HG02938 (cell line): ENCODE results near the gene REEP6.
"Not testable (repeated sequence)": the region's sequence is repeated elsewhere in the genome, so short reads cannot be mapped to it uniquely, and the experiment has no call there.

Experiments
- ATAC-seq: cut with Tn5 transposase; IDR thresholded peaks from one replicate; pipeline ENCODE4 v1.9.1; 2021; ENCODE audit warnings: mild to moderate bottlenecking, moderate library complexity; ENCODE audit not compliant: unreplicated experiment

Gene REEP6

DNA sequence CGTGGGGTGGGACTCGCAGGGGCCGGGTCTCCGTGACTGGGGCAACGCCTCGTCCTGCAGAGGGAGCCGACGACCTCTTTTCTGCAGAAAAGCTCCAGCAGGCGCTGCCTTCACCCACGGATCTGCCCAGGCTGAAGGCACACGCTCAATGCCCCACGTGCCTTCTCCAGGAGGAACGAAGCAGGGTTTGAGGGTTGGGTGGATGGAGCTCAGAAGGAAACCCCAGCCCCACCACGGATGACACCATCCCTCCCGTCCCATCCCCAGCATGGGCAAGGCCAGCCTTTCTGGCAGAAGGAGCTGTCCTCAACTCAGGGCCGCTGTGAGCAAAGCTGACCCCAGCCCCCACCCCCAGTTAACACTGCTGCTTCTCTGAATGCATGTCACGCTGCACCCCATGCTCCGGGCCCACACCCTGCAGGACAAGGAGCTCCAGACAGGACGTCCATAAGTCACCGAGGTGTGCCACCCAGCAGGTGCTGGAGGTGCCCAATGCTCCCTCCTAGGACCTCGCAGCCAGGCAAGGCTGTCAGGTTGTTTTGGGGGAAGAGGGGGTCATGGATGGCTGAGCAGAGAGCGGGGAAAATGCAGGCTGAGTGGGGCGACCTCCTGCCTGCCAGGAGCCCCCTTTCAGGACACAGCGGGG lies 19.3 kb upstream of the REEP6 start:
- ATAC-seq, result no peak

DNA sequence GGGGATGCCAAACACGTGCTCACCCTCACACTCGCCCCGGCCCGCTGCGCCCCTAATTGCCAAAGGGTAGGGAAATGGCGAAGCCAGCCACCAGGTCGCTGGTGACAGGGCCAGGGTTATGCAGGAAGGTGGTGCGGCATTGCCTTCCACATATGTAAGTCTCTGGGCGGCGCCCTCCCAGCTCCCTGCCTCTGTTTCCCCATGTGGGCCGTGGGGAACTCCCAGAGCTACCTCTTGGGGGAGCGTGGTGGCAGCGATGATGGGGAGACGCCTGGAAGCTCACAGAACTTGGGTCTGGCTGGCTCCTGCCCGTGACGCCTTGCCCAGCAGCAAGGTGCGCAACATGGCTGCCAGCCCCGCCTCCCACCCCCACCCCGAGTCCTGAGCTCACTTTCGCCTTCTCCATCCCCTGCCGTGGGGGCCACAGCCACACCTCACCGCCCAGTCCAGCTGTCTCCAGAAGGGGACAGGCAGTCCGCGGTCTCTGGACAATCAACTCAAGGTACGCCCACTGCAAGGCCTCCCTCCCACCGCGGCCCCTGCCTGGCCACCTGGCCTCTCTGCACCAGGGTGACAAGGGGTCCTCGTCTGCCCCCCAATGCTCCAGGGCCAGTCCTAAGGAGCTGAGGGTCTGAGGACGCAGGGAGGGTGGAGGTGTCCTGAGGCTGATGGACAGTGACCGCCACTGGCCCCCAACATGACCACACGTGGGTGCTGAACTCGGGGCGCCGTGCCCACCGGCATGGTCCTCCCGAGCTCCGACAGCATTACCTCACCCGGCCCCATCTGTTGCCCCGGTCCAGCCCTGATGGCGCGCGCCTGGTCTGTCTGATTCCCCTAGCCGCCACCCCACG lies 18.5 kb upstream of the REEP6 start:
- no peak for ATAC-seq

DNA sequence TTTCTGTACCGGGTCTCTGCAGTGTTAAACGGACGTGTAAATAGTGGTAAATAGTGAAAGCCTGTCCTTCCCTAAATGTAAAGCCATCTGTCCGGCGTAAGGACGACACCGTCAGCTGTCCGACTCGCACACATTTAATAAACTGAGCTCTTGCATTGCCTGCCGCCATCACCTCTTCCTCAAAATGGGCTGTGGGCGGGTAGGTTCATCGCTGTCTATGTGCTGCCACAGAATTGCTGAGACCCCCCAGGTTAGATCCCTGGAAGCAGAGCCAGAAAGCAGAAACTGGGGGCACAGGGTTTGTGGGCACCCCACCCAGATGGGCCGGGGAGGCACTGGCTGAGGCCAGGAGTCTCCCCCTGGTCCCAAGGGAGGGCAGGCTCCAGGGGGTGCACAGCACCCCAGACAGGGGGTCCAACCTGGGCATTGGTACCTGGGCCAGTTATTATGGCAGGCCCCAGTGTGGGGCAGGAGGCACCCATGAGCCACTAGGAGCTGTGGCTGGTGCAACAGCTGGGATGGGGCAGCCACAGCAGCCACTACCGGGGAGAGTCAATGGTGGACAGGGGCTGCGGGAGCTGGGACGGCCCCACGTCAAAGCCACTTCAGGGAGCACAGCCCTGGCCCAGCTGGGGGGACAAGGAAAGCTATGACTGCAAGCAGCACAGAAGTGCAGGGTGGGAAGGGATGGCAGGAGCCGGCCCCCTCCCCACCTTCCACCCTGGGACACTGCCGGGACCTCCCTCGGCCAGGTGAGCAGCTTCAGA lies 17.7 kb upstream of the REEP6 start:
- no peak for ATAC-seq

DNA sequence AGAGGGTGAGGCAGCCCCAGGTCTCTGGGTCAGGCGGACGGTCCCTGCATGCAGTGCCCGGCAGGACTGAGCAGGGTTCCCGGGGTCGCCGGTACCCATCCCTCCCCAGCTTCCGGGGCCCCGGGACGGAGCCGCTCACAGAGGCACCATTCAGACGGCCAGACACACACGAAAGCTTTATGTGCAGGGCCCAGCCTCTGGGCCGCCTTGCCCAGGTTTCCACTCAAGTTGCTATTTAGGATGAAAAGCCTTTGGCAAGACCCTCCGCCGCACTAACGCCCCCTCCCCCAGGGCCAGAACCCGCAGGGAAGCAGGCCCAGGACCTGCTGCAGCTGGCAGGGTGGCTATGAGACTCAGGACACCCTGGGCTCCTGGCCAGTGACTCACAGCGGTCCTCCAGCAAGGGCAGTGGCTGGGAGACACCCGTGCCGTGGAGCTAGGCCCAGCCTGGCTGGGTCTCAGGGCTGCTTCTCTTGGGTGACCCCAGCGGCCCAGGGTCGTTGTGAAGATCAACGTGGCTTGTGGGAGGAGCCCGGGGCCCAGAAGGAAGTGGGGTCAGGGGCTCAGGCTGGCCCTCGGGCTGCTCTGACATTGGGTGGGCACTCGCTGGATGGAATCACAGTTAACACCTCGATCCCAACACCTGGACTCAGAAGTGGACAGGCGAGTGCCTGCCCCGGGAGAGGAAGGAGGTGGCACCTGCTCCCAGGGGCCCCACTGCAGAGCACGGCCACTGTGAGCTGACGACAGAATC lies 16.8 kb upstream of the REEP6 start:
- ATAC-seq, result no peak

DNA sequence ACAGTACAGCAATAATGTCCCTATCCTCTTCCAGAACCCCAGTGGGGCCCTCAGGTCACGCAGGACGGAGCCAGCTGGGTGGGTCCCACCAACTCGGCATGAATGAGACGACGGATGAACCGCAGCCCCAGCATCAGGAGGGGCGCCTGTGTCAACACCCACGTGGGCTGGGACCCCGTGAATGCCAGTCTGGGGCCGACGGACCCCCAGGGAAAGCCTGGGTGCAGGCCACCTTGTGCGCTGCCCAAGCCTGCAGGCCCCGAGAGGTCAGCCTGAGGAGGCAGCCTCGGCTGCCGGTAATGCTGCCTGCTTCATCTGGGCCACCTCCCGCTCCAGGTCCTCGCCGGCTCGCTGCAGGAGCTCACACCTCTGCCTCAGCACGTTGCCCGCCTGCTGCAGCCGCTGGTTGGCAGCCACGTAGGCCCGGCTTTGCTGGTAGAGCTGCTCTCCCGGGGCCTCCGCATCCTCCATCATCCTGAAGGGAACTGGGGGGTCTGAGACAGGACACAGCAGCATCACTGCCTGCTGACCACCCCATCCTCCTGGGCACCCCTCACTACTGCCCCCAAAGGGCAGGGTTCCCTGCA lies 16.1 kb upstream of the REEP6 start:
- ATAC-seq, result no peak

DNA sequence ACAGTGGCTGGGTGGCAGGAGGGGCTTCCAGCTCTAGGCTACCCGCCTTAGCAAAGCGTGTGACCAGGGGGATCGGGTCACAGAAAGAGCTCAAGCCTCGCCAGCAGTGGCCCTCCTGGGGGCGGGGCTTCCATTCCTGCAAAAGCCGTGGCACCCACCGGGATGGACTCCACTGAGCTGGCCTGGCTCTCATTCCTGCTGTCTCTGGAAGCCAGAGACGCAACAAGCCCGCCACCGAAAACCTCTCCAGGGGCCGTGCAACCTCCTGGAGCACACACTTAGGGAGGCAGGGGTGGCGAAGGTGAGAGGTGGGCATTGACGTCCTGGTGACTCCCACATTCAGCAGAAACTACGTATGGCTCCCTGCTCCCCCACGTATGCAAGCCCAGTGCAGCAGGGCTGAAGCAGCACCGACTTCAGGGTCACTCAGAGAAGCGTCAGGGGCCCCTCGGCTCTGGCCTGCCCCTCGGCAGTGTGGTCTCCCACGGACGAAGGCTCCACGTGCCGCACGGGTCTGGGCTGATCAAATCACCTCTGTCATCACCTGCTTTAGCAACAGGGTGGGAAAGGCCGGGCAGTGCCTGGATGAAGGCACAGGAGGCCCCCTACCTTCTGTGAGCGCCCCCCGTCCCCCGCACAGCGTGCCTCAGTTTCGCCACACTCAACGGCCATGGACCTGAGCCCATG lies 15.1 kb upstream of the REEP6 start:
- ATAC-seq, result no peak

DNA sequence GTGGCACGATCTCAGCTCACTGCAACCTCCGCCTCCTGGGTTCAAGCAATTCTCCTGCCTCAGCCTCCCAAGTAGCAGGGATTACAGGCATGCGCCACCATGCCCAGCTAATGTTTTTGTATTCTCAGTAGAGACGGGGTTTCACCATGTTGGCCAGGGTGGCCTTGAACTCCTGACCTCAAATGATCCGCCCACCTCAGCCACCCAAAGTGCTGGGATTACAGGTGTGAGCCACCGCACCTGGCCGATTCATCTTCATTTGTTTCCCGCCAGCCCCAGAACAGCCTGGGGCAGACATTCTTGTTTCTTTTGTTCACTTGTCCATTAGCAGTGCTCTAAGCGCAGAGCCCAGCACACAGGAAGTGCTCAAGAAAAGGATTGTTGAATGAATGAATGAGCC lies 13.9 kb upstream of the REEP6 start:
- ATAC-seq, result not testable (repeated sequence)

DNA sequence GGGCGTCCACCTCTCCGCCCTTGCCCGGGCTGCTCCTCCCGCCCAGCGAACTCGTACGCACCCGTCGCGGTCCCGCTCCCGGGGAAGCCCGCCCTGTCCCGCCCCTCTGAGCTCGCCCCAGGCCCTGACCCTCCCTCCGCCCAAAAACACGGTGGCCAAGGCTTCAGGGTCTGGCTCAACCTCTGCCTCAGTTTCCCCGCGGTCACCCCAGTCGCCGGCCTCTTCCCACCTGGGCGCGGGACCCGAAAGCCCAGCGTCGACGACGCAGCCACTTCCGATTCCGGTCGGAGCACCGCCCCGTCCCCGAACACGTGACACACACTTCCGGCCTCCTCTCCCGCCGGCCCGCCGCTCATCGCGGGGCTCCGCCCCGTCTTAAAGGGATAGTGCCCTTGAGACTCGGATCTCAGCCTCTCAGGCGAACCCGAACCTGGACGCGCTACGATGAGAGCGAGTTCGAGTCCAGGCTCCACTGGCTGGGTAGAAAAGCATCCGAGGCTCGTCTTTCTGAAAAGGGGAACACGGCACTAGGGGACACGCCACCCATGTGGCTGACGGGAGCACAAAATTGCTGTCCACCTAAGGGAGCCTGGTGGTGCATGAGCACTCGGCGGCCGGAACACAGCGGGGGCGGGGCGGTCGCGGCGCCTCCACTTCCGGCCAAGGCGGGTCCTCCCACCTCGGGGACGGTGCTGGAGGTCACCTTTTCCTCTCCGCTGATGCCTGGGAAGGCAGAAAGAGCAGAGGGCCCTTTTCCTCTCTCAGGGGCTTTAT lies 11.9 kb upstream of the REEP6 start, which contains the start of gene C19orf25:
TSS of gene C19orf25 (minus strand) at position 282 of the 774 bp plus-strand sequence. CDS start 312 bp downstream, outside the sequence.
- ATAC-seq, result peak; percentile 83

DNA sequence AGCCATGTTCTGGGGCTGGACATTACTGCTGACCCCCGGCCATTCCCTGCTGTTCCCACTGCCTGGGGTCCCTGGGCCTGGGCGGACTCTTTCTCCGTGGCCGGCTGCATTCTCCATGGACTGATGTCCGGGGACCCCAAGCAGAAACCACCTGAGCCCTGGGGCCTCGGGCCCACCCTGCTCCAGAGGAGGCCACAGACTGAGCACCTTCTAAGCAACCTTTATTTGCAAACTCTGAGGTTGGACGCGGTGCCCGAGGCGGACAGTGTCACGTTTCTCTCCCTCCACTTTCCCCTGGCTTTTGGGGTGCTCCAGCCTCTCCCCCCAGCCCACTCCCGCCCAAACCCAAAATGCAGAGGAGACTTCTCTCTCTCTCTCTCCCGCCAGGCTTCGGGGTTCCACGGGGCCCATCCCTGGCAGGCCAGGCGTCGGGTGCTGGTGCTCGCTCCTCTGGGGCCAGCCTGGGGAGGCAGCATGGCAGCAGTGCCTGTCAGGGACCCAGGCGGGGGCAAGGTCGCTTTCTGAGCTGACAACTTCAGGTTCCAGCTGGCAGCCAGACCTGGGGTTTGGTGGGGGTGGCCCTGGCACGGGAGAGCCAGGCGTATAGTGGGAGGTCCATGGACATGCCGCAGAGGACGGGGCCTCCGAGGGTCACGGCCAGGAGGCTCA lies 9.6 kb upstream of the REEP6 start:
- no peak for ATAC-seq

DNA sequence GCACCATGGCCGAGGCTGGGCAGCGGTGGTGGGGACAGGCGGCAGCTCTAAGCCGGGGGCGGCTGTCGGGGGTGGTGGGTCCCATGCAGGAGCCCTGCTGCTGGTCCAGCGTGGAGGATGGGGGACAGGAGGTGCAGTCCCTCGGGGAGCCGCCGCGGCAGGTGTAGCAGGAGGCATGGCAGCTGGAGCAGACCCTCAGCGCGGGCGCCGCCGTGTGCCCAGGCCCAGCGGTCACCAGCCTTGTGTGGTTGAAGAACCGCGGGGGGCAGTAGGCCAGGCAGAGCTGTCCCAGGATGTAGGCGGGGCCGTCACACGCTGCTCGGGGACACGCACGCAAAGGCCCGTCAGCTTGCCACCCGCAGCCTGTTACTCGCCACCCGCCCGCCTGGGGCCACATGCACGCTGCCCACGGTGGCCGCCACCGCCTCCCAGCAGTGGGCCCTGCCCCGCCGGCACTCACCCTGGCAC lies 9.1 kb upstream of the REEP6 start:
- no peak for ATAC-seq

DNA sequence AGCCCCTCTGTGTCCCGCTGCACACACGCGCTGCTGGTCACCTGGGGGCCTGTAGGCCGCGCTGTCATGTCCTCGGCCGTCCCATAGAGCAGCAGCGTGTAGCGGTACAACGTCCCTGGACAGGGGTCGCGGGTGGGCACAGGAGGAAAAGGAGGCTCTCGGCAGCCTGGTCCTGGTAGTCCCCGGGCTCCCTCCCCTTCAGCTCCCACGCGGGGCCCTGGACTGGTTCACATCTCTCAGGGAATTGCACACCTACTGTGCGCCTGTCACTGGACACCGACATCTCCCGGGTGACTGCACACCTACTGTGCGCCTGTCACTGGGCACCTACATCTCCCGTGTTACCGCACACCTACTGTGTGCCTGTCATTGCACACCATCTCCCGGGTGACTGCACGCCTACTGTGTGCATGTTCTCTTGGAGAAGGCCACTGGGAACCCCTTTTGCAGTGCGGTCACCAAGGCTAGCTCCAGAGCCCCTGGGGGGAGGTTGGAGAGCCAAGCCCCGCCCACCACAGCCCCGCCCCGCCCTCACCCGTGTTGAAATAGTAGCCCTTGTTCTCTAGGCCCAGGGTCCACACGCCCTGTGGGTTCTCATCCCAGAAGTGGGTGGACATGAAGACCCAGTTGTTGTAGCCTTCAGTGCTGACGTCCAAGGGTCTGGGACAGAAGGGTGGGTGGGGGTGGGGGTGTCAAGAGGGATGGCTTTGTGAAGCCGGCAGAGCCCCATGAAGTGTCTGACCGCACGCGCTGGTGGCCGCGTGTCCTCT lies 8.4 kb upstream of the REEP6 start:
- ATAC-seq, result no peak

DNA sequence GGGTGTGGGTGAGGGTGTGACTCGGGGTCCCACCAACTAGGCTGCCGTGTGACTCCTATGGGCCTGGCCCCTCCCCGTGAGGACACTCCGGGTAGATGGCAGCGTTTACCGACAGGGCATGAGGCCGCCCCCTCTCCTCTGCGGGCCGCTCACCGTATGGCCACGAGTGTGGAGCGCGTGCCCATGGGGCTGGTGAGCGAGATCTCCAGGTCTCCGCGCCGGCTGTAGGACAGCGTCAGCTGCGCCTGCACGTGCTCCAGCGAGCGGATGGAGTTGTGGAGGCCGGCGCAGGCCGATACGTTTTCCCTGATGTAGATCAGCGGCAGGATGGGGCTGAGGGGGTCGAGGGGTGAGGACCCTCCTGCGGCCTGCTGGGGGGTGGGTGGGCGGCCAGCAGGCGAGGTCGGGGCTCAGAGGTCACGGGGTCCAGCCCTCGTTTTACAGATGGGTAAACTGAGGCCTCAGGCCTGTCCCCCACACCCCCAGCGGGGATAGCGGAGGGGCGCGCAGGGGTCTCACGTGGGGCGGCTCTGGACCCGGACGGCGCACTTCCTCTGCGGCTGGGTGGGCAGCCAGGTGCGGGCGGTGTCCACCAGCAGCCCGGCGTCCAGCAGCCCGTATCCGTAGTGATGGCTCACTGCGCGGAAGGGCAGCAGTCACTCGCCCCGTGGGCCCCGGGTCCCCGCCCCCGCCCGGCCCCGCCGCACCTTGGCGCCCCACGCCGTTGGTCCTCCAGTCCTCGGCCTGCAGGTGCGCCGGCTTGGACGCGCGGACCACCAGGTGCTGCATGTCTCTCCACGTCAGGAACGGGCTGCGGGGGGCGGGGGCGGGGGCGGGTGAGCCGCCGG lies 7.6 kb upstream of the REEP6 start:
- no peak for ATAC-seq

DNA sequence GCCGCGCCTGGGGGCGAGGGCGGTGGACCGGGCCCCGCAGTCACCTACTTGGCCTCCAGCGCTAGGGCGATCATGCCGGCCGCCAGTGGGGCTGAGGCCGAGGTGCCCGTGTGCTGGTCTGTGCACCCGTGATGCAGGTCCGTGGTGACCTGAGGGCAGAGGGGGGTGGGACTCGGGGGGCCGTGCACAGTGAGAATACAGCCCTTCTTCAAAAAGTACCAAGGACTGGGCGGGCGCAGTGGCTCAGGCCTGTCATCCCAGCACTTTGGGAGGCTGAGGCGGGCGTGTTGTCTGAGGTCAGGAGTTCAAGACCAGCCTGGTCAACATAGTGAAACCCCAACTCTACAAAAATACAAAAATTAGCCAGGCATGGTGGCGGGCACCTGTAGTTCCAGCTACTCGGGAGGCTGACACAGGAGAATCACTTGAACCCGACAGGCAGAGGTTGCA lies 7.0 kb upstream of the REEP6 start:
- ATAC-seq, result no peak

DNA sequence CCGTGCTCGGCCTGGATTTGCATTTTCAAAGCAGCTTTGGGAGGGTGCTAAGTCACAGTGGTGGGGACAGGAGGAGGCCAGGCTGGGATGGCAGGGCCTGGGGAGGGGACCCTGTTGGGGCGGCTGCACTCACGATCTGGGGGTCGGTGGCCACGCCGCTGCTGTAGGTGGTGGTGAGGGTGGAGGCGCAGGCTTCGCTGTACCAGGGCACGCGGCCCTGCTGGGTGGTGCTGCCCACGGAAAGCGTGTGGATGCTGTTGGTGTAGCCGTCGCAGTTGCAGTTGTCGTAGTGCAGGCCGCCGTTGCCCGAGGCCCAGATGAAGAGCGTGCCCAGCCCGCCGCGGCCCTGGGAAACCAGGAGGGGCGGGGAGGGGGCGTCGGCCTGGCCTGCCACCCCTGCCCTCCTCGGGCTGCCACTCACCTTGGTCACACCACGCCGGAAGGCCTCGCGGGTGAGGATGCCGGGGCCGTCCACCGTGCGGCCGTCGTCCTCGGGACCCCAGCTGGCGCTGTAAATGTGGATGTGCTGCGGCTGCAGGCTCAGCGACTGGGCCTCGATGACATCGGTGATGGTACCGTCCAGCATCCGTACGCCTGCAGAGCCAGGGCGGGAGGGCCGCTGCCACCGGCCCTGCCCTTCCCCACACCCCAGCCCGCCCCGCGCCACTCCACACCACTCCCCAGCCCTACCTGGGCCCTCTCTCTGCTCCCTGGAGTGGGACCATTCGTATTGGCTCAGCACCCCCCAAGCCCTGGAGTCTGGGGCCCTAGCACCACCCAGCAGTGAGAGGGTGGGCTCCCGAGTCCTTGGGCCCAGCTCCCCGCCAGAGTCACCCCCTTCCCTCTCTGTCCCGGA lies 4.0 kb upstream of the REEP6 start:
- ATAC-seq, result no peak

DNA sequence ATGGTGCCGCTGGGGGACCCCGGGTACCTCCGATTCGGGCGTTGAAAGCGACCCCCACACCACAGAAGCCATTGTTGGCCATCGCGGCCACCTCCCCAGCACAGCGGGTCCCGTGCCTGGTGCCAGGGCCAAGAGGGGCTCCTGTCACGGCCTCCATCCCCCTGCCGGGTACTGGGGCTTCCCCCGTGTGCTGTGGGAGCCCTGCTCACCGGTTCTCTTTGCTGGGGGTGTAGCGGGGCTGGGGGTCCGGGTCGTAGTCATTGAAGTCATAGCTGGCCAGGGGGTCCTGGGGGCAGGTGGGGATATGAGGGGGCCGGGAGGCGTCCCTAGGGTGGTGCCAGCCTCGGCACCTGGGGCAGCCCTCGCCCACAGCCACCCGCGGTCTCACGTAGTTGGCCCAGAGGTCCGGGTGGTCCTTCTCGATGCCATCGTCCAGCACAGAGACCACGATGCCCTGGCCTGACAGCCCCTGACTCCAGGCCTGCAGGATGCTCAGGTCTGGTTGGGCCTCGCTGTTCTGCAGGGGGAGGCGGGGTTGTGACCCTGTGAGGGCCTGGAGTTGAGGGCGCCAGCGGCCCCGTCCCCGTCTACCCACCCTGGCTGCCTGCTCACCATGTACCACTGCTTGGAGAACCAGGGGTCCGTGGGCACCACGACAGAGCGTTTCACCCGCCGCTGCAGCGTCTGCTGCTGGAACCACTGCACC lies 3.3 kb upstream of the REEP6 start:
- no peak for ATAC-seq
